GM12873 (cell line): ENCODE data around the gene CRIP1.
A peak's percentile ranks its signal among the peaks of the same experiment; 100 is the strongest.

Experiments used
- CTCF ChIP-seq: IDR thresholded peaks from 2 replicates; pipeline ENCODE4 v1.5.1; 2012; ENCODE audit warnings: low read depth, mild to moderate bottlenecking, moderate library complexity, low read length, control low read depth; ENCODE audit not compliant: insufficient read depth; ENCODE audit errors: missing control alignments

Gene CRIP1

GRCh38 chr14:105447651-105448640 lies 38.7 kb upstream of the CRIP1 start:
- no peak for TF ChIP-seq CTCF

GRCh38 chr14:105448706-105449111 lies 38.0 kb upstream of the CRIP1 start:
- peak; percentile 82 for TF ChIP-seq CTCF

- no peak for TF ChIP-seq CTCF
Measured at GRCh38 chr14:105449276-105450122, 37.2 kb upstream of the CRIP1 start.

- TF ChIP-seq CTCF, result no peak
Measured at GRCh38 chr14:105450123-105450505, 36.6 kb upstream of the CRIP1 start.

GRCh38 chr14:105450864-105451720 lies 35.6 kb upstream of the CRIP1 start:
- no peak for TF ChIP-seq CTCF

GRCh38 chr14:105452963-105453362 lies 33.7 kb upstream of the CRIP1 start:
- TF ChIP-seq CTCF, result no peak
